Activated T-helper 1 cell treated with anti-CD3 and anti-CD28 coated beads, Interleukin-12 subunit alpha, Interleukin-12 subunit beta, Interleukin-2, Interleukin-4 antibody, amounts not matched to agents 30 ng/mL and 10 ng/mL and 1 ng/mL, durations not matched to agents 14 hours and 24 hours and 36 hours (primary cell): Measurements from ENCODE around the gene CCDC88C. TPM values are rescaled to one million over a fixed set of nuclear protein-coding genes. Genes with fewer than 3 reads are reported as not detected.
A peak's percentile ranks its signal among the peaks of the same experiment; 100 is the strongest.

ENCODE experiments used
- DNase-seq: peaks from one replicate; pipeline ENCODE4 v3.0.0; 2021; ENCODE audit warnings: low spot score
- H3K27ac Mint-ChIP-seq: one replicate; pipeline ENCODE4 v1.8.0; 2021; ENCODE audit warnings: mild to moderate bottlenecking, mixed read lengths
- H3K27me3 Mint-ChIP-seq: one replicate; pipeline ENCODE4 v1.8.0; 2022; ENCODE audit warnings: mild to moderate bottlenecking, moderate library complexity, mixed read lengths; ENCODE audit not compliant: insufficient read depth
- H3K36me3 Mint-ChIP-seq: one replicate; pipeline ENCODE4 v1.8.0; 2021; ENCODE audit warnings: low read depth, mixed read lengths
- H3K4me1 Mint-ChIP-seq: one replicate; pipeline ENCODE4 v1.8.0; 2021; ENCODE audit warnings: low read depth, mixed read lengths
- H3K4me3 Mint-ChIP-seq: one replicate; pipeline ENCODE4 v1.8.0; 2021; ENCODE audit warnings: mild to moderate bottlenecking, moderate library complexity, mixed read lengths
- H3K9me3 Mint-ChIP-seq: one replicate; pipeline ENCODE4 v1.8.0; 2021; ENCODE audit warnings: mixed read lengths
- intact Hi-C: fragments of 100-400 bp; cut with micrococcal nuclease; formaldehyde crosslinking; loops from one replicate; pipeline ENCODE4 v1.15.1; 2024
- total RNA-seq: library from RNA; stranded (reverse); gene quantifications from 2 replicates; pipeline ENCODE4 v1.2.3, GENCODE V29; 2022

Gene CCDC88C
- total RNA-seq, 1 donor from 2014 or later = 85.9 TPM

- Mint-ChIP-seq H3K4me1 (peaks cover 77% of the 10 kb centered on the region), H3K27ac (peak overlapping the region; percentile 52), H3K4me3 (no peak overlapping the region), H3K36me3 (peaks cover 45% of the 10 kb centered on the region), H3K27me3 (no peaks in the 10 kb centered on the region), H3K9me3 (no peaks in the 10 kb centered on the region)
- intact Hi-C loops = loop anchor here (10.0 kb wide), 1 partner anchor 778 kb away; the partner anchor contains the start of gene ATXN3
- DNase-seq = no peak
Observed at GRCh38 chr14:91326514-91327249, 90.9 kb downstream of the CCDC88C start.

GRCh38 chr14:91324606-91325575, 92.7 kb downstream of the CCDC88C start:
- no peaks in the 10 kb centered on the region for H3K27me3 Mint-ChIP-seq
- peaks cover 49% of the 10 kb centered on the region for H3K36me3 Mint-ChIP-seq
- H3K4me3 Mint-ChIP-seq = peak overlapping the region; percentile 80
- peak overlapping the region; percentile 99 for H3K27ac Mint-ChIP-seq
- no peaks in the 10 kb centered on the region for H3K9me3 Mint-ChIP-seq
- no peak for DNase-seq
- H3K4me1 Mint-ChIP-seq = peaks cover 62% of the 10 kb centered on the region
- intact Hi-C loops = loop anchor here (1.0 to 10.0 kb wide), 2 partner anchors 9 to 780 kb away; partner anchors contain the start of gene ATXN3

- H3K36me3 Mint-ChIP-seq = peaks cover 49% of the 10 kb centered on the region
- H3K4me3 Mint-ChIP-seq = peak overlapping the region; percentile 80
- DNase-seq = peak; percentile 84
- intact Hi-C loops = loop anchor here (1.0 to 10.0 kb wide), 10 partner anchors 8 to 781 kb away; partner anchors contain the start of genes ATXN3, PPP4R3A and RPS6KA5
- peak overlapping the region; percentile 99 for H3K27ac Mint-ChIP-seq
- H3K4me1 Mint-ChIP-seq = peaks cover 59% of the 10 kb centered on the region
- H3K27me3 Mint-ChIP-seq = no peaks in the 10 kb centered on the region
- H3K9me3 Mint-ChIP-seq = no peaks in the 10 kb centered on the region
Observed at GRCh38 chr14:91323671-91324605, 93.7 kb downstream of the CCDC88C start.

- no peaks in the 10 kb centered on the region for H3K9me3 Mint-ChIP-seq
- H3K4me1 Mint-ChIP-seq = peaks cover 63% of the 10 kb centered on the region
- H3K27me3 Mint-ChIP-seq = no peaks in the 10 kb centered on the region
- peaks cover 52% of the 10 kb centered on the region for H3K36me3 Mint-ChIP-seq
- intact Hi-C loops = loop anchor here (1.0 to 10.0 kb wide), 9 partner anchors 21 to 782 kb away; partner anchors contain the start of genes ATXN3, PPP4R3A and RPS6KA5
- H3K4me3 Mint-ChIP-seq = no peak overlapping the region
- peak overlapping the region; percentile 99 for H3K27ac Mint-ChIP-seq
- DNase-seq = no peak
Observed at GRCh38 chr14:91323031-91323430, 94.6 kb downstream of the CCDC88C start.

GRCh38 chr14:91322623-91323022, 95.0 kb downstream of the CCDC88C start:
- H3K27ac Mint-ChIP-seq = no peak overlapping the region
- no peaks in the 10 kb centered on the region for H3K27me3 Mint-ChIP-seq
- peaks cover 56% of the 10 kb centered on the region for H3K36me3 Mint-ChIP-seq
- intact Hi-C loops = loop anchor here (1.0 to 10.0 kb wide), 9 partner anchors 20 to 782 kb away; partner anchors contain the start of genes ATXN3, PPP4R3A and RPS6KA5
- DNase-seq = no peak
- H3K9me3 Mint-ChIP-seq = no peaks in the 10 kb centered on the region
- peaks cover 63% of the 10 kb centered on the region for H3K4me1 Mint-ChIP-seq
- no peak overlapping the region for H3K4me3 Mint-ChIP-seq

GRCh38 chr14:91321131-91321530, 96.5 kb downstream of the CCDC88C start:
- H3K4me1 Mint-ChIP-seq = peaks cover 65% of the 10 kb centered on the region

GRCh38 chr14:91320266-91320665, 97.4 kb downstream of the CCDC88C start:
- Mint-ChIP-seq H3K27me3 (no peaks in the 10 kb centered on the region), H3K27ac (peak overlapping the region; percentile 55), H3K4me1 (peaks cover 67% of the 10 kb centered on the region), H3K36me3 (peaks cover 58% of the 10 kb centered on the region), H3K9me3 (no peaks in the 10 kb centered on the region), H3K4me3 (no peak overlapping the region)
- intact Hi-C loops = loop anchor here (10.0 kb wide), 1 partner anchor 785 kb away; the partner anchor contains the start of gene ATXN3
- no peak for DNase-seq

More at GRCh38 chr14:91321131-91321530, 96.5 kb downstream of the CCDC88C start:
- Mint-ChIP-seq H3K9me3 (no peaks in the 10 kb centered on the region), H3K27me3 (no peaks in the 10 kb centered on the region), H3K27ac (no peak overlapping the region), H3K36me3 (peaks cover 59% of the 10 kb centered on the region), H3K4me3 (no peak overlapping the region)
- intact Hi-C loops = loop anchor here (10.0 kb wide), 1 partner anchor 784 kb away; the partner anchor contains the start of gene ATXN3
- no peak for DNase-seq

- H3K36me3 Mint-ChIP-seq = peaks cover 52% of the 10 kb centered on the region
- no peak for DNase-seq
- no peak overlapping the region for H3K4me3 Mint-ChIP-seq
- H3K27ac Mint-ChIP-seq = no peak overlapping the region
- H3K9me3 Mint-ChIP-seq = no peaks in the 10 kb centered on the region
- intact Hi-C loops = loop anchor here (10.0 kb wide), 1 partner anchor 546 kb away; the partner anchor contains the start of gene TC2N
- peaks cover 65% of the 10 kb centered on the region for H3K4me1 Mint-ChIP-seq
- H3K27me3 Mint-ChIP-seq = no peaks in the 10 kb centered on the region
Observed at GRCh38 chr14:91318911-91319310, 98.7 kb downstream of the CCDC88C start.

GRCh38 chr14:91317381-91318308, 100.0 kb downstream of the CCDC88C start:
- H3K36me3 Mint-ChIP-seq = peaks cover 56% of the 10 kb centered on the region
- intact Hi-C loops = loop anchor here (1.0 to 10.0 kb wide), 2 partner anchors 32 to 547 kb away; partner anchors contain the start of gene TC2N
- no peaks in the 10 kb centered on the region for H3K27me3 Mint-ChIP-seq
- no peaks in the 10 kb centered on the region for H3K9me3 Mint-ChIP-seq
- H3K4me1 Mint-ChIP-seq = peaks cover 68% of the 10 kb centered on the region
- H3K27ac Mint-ChIP-seq = peak overlapping the region; percentile 96
- peak overlapping the region; percentile 75 for H3K4me3 Mint-ChIP-seq
- DNase-seq = peak; percentile 66

- peaks cover 53% of the 10 kb centered on the region for H3K36me3 Mint-ChIP-seq
- peaks cover 70% of the 10 kb centered on the region for H3K4me1 Mint-ChIP-seq
- intact Hi-C loops = loop anchor here (1.0 to 10.0 kb wide), 3 partner anchors 8 to 548 kb away; partner anchors contain the start of gene TC2N
- no peaks in the 10 kb centered on the region for H3K27me3 Mint-ChIP-seq
- no peak for DNase-seq
- H3K4me3 Mint-ChIP-seq = peak overlapping the region; percentile 75
- peak overlapping the region; percentile 96 for H3K27ac Mint-ChIP-seq
- H3K9me3 Mint-ChIP-seq = no peaks in the 10 kb centered on the region
Observed at GRCh38 chr14:91316761-91317160, 100.9 kb downstream of the CCDC88C start.

GRCh38 chr14:91315844-91316267, 101.8 kb downstream of the CCDC88C start:
- Mint-ChIP-seq H3K27ac (peak overlapping the region; percentile 96), H3K27me3 (no peaks in the 10 kb centered on the region), H3K36me3 (peaks cover 55% of the 10 kb centered on the region), H3K4me1 (peaks cover 74% of the 10 kb centered on the region), H3K9me3 (no peaks in the 10 kb centered on the region), H3K4me3 (peak overlapping the region; percentile 75)
- intact Hi-C loops = loop anchor here (1.0 to 10.0 kb wide), 4 partner anchors 8 to 549 kb away; partner anchors contain the start of gene TC2N
- DNase-seq = peak; percentile 85
